GM21786 (cell line): ENCODE results near the gene PRELID1.
"Not testable (repeated sequence)": the region's sequence is repeated elsewhere in the genome, so short reads cannot be mapped to it uniquely, and the experiment has no call there.

Experiments
- ATAC-seq: cut with Tn5 transposase; IDR thresholded peaks from one replicate; pipeline ENCODE4 v1.9.1; 2021; ENCODE audit not compliant: unreplicated experiment

PRELID1 gene, protein sequence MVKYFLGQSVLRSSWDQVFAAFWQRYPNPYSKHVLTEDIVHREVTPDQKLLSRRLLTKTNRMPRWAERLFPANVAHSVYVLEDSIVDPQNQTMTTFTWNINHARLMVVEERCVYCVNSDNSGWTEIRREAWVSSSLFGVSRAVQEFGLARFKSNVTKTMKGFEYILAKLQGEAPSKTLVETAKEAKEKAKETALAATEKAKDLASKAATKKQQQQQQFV

DNA sequence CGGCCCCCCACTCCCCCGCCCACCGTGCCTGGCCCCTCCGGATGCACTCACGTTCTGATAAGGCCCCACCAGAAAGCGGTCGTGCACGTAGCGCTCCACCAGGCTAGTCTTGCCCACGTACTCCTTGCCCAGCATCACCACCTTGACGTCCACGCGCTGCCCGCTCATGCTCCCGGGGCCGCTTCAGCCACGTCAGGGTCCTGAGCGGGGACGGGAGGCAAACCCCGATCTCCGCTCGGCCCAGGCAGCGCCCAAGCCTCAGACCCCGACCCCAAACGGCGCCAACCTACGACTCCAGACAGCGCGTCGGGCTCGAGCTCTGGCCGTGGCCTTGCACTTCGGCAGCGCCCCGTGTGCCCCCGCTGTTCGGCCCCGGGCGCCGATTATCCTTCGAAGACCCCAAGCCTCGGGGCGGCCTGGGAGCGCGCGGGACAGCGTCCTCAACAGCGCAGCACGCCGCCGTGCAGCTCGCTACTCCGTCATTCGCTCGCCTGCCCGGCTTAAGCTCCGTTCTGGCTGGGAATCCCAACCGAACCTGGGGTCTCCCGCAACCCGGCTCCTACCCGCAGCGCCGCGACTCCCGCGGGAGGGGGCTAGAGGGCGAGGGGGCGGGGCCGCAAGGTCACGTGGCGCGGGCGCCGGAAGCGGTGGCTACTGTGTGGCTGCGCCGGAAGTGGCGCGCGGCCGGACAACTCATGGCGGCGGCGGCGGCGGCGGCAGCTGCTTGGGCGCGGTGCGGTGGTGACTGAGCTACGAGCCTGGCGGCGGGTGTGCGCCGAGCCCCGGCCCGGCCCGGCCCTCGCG, at the start of gene PRELID1, which contains the start of gene RAB24:
TSS of gene PRELID1 (plus strand) at position 679 of the 804 bp plus-strand sequence. CDS start 187 bp downstream, outside the sequence.
TSS of gene RAB24 (minus strand) at position 599 of the 804 bp plus-strand sequence. CDS start at position 168, 431 bp downstream.
- peak; percentile 50 for ATAC-seq

DNA sequence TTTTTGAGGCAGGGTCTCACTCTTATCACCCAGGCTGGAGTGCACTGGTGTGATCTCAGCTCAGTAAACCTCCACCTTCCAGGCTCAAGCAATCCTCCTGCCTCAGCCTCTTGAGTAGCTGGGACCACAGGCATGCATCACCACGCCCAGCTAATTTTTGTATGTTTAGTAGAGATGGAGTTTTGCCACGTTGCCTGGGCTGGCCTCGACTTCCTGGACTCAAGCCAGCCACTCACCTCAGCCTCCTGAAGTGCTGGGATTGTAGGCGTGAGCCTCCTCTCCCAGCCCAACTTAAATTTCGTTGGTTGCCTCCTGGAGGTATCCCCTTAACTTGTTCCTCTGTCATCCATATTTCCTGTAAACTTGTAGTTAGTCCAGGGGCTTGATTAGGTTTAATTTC, 47.3 kb upstream of the PRELID1 start:
- ATAC-seq: no peak

DNA sequence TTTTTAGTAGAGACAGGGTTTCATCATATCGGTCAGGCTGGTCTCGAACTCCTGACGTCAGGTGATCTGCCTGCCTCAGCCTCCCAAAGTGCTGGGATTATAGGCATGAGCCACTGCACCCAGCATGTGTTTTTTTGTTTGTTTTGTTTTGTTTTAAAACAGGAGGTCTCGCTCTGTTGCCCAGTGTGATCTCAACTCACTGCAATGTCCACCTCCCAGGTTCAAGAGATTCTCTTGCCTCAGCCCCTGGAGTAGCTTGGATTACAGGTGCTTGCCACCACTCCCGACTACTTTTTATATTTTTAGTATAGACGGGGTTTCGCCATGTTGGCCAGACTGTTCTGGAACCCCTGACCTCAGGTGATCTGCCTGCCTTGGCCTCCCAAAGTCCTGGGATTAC, 44.9 kb upstream of the PRELID1 start:
- ATAC-seq: not testable (repeated sequence)

DNA sequence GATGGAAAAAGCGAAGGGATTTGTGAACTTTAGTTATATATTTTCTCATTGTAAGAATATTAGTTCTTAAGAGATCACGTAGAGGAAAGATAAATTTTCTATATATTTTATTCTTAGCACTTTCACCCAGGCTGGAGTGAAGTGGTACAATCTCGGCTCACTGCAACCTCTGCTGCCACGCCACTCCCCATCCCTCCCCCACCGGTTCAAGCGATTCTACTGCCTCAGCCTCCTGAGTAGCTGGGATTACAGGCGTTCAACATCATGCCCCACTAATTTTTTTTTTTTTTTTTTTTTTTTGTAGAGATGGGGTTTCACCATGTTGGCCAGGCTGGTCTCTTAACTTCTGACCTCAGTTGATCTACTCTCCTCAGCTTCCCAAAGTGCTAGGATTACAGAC, 42.6 kb upstream of the PRELID1 start:
- no peak for ATAC-seq

DNA sequence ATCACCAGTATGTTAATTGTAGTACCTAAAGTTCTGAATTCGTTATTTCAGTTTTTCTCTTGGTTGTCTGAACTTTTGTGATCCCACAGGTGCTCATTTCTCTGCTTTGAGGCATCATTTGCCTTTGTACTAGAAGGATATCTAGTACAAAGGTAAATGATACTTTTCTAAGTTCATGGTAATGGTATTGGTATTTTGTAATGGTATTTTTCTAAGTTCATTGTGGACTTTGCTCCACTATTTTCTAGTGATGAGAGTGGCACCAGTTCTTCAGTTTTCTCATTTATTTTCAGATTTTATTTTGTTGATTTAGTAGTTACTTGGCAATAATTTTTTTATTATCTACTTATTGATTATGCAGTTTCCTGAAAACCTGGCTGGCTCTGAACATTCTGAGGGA, 42.1 kb upstream of the PRELID1 start:
- ATAC-seq: no peak

DNA sequence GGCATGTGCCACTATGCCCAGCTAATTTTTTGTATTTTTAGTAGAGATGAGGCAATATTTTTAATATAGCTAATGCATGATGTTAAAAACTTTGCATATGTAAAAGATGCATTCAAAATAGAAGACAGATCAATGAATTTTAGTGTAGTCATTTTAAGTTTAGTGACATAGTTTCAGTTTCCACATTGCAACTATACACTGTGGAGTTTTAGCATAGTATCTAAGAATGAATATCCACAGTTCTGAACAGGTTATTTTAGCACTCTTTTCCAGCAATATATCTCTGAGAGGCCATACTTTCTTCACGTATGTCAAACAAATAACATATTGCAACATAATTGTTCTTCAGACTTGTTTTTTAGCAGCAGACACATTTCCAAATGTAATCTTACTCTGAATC, 39.4 kb upstream of the PRELID1 start:
- no peak for ATAC-seq

DNA sequence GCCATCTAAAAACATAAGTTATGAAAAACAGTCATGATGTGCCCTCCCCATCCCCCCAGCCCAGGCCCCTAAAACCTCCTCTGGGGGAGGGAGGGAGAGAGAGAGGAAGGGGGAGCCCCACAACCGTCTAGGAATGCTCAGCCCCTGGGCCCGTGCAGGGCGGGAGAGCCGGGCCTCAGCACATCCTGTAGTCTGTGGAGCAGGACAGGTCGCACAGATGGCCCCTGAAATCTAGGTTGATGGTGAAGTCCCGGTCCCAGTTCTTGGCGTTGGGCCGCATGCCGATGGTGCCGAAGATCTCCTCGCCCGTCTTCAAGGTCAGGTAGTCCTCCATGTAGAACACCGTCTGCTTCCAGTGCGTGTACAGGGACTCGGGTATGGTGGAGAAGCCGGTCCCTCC, 38.2 kb upstream of the PRELID1 start:
- ATAC-seq: no peak

DNA sequence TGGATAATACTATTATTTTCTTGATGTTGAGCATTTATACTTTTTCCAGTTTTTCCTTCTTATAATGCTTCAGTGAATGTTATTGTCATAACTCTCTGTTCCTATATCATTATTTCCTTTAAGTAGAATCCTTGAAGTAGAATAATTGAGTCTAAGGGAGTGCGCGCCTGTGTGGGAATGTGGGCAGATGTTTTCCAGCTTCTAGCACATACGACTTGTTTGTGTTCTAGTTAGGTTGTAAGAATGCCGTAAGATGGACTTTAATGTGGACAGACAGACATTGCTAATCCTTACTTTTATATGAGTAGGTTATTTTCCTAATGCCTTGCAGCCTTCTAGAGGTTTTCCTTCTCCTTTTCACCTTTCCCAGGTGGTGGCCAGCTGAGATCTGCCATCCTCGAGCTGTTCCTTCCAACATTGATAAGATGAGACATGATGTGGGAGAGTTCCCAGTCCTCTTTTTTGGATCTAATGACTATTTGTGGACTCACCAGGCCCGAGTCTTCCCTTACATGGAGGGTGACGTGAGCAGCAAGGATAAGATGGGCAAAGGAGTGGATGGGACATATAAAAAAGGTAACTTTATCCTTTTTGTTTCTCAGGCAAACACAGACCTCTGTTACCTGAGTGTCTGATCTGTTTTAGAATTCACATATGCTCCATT, 34.2 kb upstream of the PRELID1 start:
- no peak for ATAC-seq

DNA sequence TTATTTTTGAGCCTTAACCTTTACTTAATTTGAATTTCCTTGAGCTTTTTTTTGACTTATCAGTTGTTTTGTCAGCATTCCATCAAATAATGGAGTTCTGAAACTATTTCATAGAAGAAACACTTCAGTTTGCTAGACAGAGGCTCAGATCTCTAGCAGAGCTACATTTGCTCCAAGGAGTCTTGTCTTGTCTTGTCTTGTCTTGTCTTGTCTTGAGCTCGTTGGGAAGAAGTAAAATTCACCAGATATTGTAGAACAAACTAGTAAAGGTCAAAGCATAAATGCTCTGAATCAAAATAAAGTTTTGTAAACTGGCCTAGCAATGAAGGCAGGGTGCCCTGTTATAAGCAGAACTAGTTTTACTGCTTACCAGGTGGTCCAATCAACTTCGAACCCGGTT, 33.6 kb upstream of the PRELID1 start:
- no peak for ATAC-seq

DNA sequence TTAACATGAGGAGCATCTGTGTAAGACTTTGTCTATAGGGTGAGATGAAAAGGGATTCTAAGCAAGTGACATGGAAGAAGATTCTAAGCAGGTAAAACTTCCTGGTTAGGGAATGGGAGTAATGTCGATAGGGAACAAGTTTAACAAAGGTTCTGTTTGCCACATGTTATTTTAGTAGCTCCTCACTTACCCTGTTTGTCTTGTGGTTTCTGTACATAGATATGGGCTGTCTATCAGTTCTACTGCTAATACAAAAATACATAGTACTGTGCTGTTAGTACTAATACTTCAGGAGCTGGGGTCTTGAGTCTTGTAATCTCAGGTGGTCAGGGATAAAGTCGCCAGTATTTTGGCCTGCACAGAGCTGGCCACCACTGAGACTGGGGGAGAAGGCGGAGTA, 32.9 kb upstream of the PRELID1 start:
- ATAC-seq: no peak

DNA sequence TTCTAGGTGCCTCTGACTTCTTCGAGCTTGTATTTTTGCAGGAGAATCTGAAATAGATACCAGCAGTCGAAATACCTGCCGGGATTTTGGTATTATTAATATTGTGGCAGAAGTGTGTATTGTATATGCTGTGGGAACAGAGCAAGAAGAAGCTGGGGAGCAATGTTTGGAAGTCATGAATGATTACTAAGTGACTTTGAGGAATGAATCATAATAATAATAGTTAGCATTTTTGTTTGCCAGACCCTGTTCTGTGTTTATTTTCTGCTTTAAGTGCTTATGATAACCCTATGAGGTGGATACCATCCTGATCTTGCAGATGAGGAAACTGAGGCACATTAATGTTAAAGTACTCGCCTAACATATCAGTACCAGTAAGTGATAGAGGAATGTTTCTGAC, 32.5 kb upstream of the PRELID1 start:
- ATAC-seq: no peak

DNA sequence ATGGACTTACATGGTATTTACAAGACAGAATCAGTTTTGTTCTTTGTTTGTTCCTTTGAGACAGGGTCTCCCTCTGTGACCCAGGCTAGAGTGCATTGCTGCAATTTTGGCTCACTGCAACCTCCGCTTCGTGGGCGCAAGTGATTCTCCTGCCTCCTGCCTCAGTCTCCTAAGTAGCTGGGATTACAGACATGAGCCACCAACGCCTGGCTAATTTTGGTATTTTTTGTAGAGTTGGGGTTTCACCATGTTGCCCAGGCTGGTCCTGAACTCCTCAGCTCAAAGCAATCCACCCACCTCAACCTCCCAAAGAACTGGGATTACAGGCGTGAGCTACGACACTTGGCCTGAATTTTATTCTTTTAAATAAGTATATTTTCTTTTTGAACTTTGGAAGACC, 27.7 kb upstream of the PRELID1 start:
- no peak for ATAC-seq

DNA sequence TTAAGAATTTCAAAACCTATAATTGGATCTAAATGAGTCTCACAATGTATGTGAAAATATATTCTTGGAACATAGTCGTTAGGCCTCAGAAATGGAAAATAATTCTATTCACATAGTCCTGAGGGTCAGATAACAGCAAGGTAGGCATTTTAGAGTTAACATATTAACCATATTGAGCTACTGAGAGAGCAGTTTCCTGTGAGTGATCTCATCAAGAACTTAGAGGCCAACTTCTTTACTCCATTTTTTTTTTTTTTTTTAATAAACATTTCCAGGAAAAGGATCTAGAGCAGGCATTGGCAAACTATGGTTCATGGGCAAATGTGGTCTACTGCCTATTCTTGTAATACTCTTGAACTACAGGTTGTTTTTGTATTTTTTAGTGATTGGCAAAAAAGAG, 26.7 kb upstream of the PRELID1 start:
- ATAC-seq: no peak

DNA sequence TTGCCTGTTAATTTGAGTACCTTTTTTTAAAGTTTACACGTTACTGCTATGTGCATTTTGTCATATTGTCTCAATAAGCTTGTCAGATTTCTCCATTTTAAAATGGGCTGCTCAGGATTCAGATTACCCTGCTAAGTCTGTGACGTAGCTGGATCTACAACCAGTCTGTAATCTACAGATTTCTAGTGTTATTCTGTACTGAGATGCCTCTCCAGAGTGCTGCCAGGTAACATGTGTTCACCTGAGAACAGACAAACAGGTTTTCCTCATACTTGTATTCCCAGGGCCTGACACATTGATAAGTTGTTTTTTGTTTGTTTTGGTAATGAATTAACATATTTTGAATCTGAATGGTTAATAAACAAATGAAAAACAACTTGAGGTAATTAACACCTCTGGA, 15.4 kb upstream of the PRELID1 start:
- no peak for ATAC-seq

DNA sequence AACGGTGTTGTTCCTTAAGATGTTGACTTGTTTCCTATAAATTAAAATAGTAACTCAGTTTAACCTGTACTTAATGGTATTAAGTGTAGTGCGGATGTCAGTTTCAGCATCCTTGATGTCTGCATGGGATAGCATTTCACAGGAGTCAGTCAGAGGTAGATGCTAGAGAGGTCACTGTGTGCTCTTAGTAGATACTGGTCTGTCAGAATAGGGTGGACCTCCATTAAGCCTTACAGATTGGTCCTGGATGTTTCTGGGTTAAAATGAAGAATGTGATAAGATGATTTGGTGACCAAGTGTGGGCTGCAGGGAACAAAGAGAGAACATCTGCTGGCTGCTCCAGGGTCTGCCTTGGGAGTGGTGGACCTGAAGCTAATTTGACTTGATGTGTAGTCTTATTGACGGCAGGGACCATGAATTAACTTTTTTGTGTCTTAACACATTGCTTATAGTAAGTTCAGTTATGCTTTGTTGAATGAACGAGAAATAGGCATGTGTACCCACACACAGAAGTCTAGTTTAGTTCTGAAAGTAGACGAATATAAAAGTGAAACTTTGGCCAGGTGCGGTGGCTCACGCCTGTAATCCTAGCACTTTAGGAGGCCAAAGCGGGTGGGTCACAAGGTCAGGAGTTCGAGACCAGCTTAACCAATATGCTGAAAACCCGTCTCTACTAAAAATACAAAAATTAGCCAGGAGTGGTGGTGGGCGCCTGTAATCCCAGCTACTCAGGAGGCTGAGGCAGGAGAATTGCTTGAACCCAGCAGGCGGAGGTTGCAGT, 12.6 kb upstream of the PRELID1 start:
- ATAC-seq: no peak

DNA sequence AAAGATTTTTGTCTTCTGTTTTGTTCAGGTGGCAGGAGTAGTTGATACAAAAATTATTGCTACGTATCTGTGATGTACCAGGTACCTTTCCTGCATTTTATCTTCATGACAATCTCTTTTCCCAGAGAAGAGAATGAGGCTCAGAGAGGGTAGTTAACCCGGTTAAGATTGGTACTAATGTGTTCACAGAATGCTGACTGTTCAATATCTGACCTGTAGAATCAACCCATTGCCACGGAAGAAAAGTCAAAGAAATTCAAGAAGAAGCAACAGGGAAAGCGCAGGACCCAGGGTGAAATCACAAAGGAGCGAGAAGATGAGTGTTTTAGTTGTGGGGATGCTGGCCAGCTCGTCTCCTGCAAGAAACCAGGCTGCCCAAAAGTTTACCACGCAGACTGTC, 11.9 kb upstream of the PRELID1 start:
- no peak for ATAC-seq

DNA sequence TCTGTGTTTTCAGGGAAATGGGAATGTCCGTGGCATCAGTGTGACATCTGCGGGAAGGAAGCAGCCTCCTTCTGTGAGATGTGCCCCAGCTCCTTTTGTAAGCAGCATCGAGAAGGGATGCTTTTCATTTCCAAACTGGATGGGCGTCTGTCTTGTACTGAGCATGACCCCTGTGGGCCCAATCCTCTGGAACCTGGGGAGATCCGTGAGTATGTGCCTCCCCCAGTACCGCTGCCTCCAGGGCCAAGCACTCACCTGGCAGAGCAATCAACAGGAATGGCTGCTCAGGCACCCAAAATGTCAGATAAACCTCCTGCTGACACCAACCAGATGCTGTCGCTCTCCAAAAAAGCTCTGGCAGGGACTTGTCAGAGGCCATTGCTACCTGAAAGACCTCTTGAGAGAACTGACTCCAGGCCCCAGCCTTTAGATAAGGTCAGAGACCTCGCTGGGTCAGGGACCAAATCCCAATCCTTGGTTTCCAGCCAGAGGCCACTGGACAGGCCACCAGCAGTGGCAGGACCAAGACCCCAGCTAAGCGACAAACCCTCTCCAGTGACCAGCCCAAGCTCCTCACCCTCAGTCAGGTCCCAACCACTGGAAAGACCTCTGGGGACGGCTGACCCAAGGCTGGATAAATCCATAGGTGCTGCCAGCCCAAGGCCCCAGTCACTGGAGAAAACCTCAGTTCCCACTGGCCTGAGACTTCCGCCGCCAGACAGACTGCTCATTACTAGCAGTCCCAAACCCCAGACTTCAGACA, 9.6 kb upstream of the PRELID1 start:
- no peak for ATAC-seq

DNA sequence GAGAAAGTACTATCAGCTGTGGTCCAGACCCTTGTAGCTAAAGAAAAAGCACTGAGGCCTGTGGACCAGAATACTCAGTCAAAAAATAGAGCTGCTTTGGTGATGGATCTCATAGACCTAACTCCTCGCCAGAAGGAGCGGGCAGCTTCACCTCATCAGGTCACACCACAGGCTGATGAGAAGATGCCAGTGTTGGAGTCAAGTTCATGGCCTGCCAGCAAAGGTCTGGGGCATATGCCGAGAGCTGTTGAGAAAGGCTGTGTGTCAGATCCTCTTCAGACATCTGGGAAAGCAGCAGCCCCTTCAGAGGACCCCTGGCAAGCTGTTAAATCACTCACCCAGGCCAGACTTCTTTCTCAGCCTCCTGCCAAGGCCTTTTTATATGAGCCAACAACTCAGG, 9.0 kb upstream of the PRELID1 start:
- ATAC-seq: no peak

DNA sequence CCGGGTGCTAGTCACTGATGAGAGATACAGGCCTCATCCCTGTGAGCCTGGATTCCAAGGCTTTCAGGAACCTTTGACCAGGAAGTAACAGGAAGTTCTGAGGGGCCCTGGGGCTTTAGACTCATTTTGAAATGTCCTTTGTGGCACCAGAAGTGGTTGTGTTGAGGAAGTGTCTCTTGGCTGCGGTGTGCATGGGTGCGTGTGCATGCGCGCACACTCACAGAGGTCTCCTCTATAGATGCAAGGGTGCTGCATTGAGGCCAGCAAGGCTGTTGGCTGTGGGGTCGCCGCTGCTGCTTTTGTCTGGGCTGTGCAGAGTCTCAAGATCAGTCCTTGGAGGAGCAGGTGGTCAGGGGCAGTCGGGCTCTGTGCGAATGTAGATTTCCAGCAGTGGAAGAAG, 7.7 kb upstream of the PRELID1 start:
- no peak for ATAC-seq

DNA sequence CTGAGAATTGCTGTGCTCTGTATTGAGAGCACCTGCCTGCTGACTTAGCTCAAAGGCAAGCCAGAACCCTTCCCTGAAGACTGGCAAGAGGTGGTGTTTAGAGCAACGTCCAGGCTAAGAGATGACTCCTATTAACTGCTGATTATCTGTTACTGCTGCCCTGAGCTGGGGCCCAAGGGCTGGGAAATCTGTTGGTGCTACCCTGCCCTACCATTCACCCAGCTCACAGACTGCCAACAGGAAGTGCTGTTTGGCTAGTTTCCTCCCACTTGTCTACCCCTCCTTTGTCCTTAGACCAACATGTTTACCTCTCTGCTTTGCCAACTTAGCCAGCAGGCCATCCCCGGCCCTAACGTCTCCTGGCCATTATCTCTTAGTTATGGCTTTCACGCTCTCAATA, 7.0 kb upstream of the PRELID1 start:
- ATAC-seq: no peak

DNA sequence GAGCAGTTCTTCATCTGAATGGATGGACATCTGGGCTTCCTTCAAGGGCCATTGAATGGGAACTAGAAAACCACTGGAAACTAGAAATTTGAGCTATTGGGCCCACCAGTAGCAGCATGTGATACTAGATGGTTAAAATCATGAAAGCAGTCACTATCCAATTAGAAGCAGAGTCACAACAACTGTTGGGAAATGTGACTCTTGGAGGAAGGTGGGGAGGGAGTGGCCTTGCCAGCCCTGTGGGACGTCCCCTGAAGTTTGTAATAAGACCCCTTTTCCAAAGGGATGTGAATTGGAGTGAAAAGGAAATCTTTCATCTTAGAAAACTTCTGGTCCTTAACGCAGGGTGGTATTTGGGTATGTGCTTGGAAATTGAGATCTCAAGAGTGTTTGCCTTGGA, 5.7 kb upstream of the PRELID1 start:
- ATAC-seq: no peak
